Natural killer cell (primary cell): Measurements from ENCODE around the gene HERC6. TPM values are rescaled to one million over a fixed set of nuclear protein-coding genes. Genes with fewer than 3 reads are reported as not detected.
"Not testable (repeated sequence)": the region's sequence is repeated elsewhere in the genome, so short reads cannot be mapped to it uniquely, and the experiment has no call there.

Experiments used
- ATAC-seq, 3 donors: fragments of 150-1000 bp in 2 of 3; fragments of 200-7000 bp in 1 of 3; cut with Tn5 transposase; 1 replicate in 1 of 3; 2 replicates in 2 of 3; pipeline ENCODE4 v1.10.0; 2021; ENCODE audit warnings: mild to moderate bottlenecking in 2 of 3, moderate library complexity in 2 of 3
- DNase-seq, 2 donors: peaks; one replicate each; pipeline versions ENCODE4 v3.0.0 to v3.0.0-alpha.2; 2013 to 2021; ENCODE audit warnings: mixed read lengths in 1 of 2
- H3K27ac ChIP-seq: one replicate; pipeline ENCODE4 v1.5.1; 2013; ENCODE audit warnings: mild to moderate bottlenecking, low read length
- H3K27me3 ChIP-seq: one replicate; pipeline ENCODE4 v1.6.1; 2013; ENCODE audit warnings: low read length; ENCODE audit not compliant: control insufficient read depth, insufficient read depth
- H3K36me3 ChIP-seq: one replicate; pipeline ENCODE4 v1.6.1; 2013; ENCODE audit warnings: low read length; ENCODE audit not compliant: control insufficient read depth, insufficient read depth
- H3K4me1 ChIP-seq: one replicate; pipeline ENCODE4 v1.6.1; 2013; ENCODE audit warnings: low read length; ENCODE audit not compliant: control insufficient read depth, insufficient read depth
- H3K4me3 ChIP-seq: one replicate; pipeline ENCODE4 v1.5.1; 2013; ENCODE audit warnings: low read length
- H3K9me3 ChIP-seq: one replicate; pipeline ENCODE4 v1.6.1; 2013; ENCODE audit warnings: low read length; ENCODE audit not compliant: control insufficient read depth, insufficient read depth
- H3K27ac Mint-ChIP-seq, 2 donors: one replicate each; pipeline ENCODE4 v1.8.0; 2022; ENCODE audit warnings: mild to moderate bottlenecking in 2 of 2, mixed read lengths in 2 of 2, moderate library complexity in 1 of 2
- H3K27me3 Mint-ChIP-seq, 2 donors: one replicate each; pipeline ENCODE4 v1.8.0; 2022; ENCODE audit warnings: low read depth in 2 of 2, mixed read lengths in 2 of 2
- H3K36me3 Mint-ChIP-seq: one replicate; pipeline ENCODE4 v1.8.0; 2022; ENCODE audit warnings: mixed read lengths
- H3K4me1 Mint-ChIP-seq, 2 donors: one replicate each; pipeline ENCODE4 v1.8.0; 2022; ENCODE audit warnings: mixed read lengths in 2 of 2
- H3K4me3 Mint-ChIP-seq: one replicate; pipeline ENCODE4 v1.8.0; 2022; ENCODE audit warnings: mild to moderate bottlenecking, moderate library complexity, mixed read lengths
- H3K9me3 Mint-ChIP-seq, 2 donors: one replicate each; pipeline ENCODE4 v1.8.0; 2022; ENCODE audit warnings: mixed read lengths in 2 of 2
- WGBS: methylation state at CpG from one replicate; pipeline ENCODE4 v1.1.7; 2013; ENCODE audit warnings: missing lambda C conversion rate; ENCODE audit not compliant: insufficient coverage; 5-methylcytosine and 5-hydroxymethylcytosine counted together
- intact Hi-C: fragments of 100-400 bp; cut with micrococcal nuclease; formaldehyde crosslinking; loops from one replicate; pipeline ENCODE4 v1.14.2; 2022
- total RNA-seq, 4 donors: library from RNA; stranded (reverse); fragments of 120-200 nt in 1 of 4; gene quantifications; one replicate each; pipeline versions ENCODE4 v1.2.3 to v1.2.4, GENCODE V29; 2013 to 2022
- TF ChIP-seq, protein P1 (sequence below): fragments of 200-600 bp; IDR thresholded peaks from one replicate; pipeline ENCODE4 v1.8.0; 2022; ENCODE audit warnings: antibody characterized with exemption

The HERC6 gene
- total RNA-seq, 3 donors from 2014 or later (not counting 1 experiment from before 2014, with no cell fraction given): 8.3 to 18.0 (median 17.5) TPM

DNA sequence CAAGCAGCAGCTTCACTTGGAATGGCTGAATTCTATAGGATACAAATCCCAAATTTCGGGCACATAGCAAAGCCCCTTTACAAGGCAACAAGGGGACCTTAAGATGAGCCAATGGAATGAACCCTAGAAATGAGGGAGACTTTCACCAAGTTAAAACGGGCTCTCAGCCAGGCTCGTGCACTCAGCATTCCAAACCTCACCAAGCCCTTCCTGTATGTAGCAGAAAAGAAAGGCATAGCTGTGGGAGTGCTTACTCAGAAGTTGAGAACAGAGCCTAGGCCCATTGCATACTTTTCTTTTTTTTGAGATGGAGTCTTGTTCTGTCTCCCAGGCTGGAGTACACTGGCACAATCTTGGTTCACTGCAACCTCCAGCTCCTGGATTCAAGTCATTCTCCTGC, 67.5 kb downstream of the HERC6 start:
- peaks cover 0 to 6% of the 10 kb centered on the region in 2 donors for H3K4me1 Mint-ChIP-seq
- TF ChIP-seq, protein P1, sequence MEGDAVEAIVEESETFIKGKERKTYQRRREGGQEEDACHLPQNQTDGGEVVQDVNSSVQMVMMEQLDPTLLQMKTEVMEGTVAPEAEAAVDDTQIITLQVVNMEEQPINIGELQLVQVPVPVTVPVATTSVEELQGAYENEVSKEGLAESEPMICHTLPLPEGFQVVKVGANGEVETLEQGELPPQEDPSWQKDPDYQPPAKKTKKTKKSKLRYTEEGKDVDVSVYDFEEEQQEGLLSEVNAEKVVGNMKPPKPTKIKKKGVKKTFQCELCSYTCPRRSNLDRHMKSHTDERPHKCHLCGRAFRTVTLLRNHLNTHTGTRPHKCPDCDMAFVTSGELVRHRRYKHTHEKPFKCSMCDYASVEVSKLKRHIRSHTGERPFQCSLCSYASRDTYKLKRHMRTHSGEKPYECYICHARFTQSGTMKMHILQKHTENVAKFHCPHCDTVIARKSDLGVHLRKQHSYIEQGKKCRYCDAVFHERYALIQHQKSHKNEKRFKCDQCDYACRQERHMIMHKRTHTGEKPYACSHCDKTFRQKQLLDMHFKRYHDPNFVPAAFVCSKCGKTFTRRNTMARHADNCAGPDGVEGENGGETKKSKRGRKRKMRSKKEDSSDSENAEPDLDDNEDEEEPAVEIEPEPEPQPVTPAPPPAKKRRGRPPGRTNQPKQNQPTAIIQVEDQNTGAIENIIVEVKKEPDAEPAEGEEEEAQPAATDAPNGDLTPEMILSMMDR: no peak
- no peak overlapping the region for H3K27ac ChIP-seq
- H3K9me3 Mint-ChIP-seq: no peaks in the 10 kb centered on the region
- ATAC-seq (no peak), DNase-seq (no peak)
- peaks cover 9% of the 10 kb centered on the region for H3K36me3 ChIP-seq
- no peaks in the 10 kb centered on the region for H3K27me3 Mint-ChIP-seq
- H3K27ac Mint-ChIP-seq: no peak overlapping the region
- 94% methylated on average over 3 of the region's 3 CpGs for WGBS
- H3K36me3 Mint-ChIP-seq: no peaks in the 10 kb centered on the region
- no peaks in the 10 kb centered on the region for H3K27me3 ChIP-seq
- H3K4me3 ChIP-seq: no peak overlapping the region
- H3K9me3 ChIP-seq: no peaks in the 10 kb centered on the region
- intact Hi-C loops: no loop called here
- H3K4me1 ChIP-seq: no peaks in the 10 kb centered on the region
- no peak overlapping the region for H3K4me3 Mint-ChIP-seq

DNA sequence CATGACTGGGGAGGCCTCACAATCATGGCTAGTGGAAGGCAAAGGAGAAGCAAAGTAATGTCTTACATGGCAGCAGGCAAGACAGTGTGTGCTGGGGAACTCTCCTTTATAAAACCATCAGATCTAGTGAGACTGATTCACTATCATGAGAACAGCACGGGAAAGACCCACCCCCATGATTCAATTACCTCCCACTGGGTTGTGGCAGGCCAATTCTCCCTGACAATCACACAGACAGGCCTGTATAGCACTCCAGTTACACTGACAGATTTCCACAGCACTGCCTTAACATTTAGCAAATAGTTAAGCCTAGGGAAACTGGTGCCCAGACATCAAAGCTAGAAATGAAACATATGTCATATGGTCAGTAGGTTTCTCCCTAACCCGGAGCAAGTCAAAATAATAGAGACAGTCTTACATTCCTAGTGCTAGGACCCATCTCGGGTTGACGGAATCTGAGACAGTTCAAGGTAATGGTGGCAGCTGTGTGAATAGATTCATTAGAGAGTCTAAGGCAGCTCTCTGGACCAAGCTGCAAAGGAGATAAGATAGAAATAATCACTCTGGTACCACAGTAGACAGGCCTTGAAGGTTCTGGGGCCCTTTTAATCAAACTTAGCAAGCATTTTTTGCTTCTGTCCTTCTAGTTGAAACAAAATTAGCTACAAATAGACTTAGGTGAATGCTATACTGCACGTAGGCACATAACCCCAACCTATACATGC, 68.9 kb downstream of the HERC6 start:
- Histone ChIP-seq H3K9me3 (no peaks in the 10 kb centered on the region), H3K27ac (no peak overlapping the region), H3K36me3 (peaks cover 5% of the 10 kb centered on the region), H3K4me1 (no peaks in the 10 kb centered on the region), H3K4me3 (no peak overlapping the region), H3K27me3 (no peaks in the 10 kb centered on the region)
- WGBS: 93% methylated on average over 4 of the region's 5 CpGs
- intact Hi-C loops: no loop called here
- Mint-ChIP-seq H3K9me3 (no peaks in the 10 kb centered on the region), H3K36me3 (no peaks in the 10 kb centered on the region), H3K4me1 (peaks cover 0 to 6% of the 10 kb centered on the region in 2 donors), H3K27me3 (no peaks in the 10 kb centered on the region), H3K4me3 (no peak overlapping the region), H3K27ac (no peak overlapping the region)
- DNase-seq (no peak), ATAC-seq (no peak)
- TF ChIP-seq, protein P1: no peak

DNA sequence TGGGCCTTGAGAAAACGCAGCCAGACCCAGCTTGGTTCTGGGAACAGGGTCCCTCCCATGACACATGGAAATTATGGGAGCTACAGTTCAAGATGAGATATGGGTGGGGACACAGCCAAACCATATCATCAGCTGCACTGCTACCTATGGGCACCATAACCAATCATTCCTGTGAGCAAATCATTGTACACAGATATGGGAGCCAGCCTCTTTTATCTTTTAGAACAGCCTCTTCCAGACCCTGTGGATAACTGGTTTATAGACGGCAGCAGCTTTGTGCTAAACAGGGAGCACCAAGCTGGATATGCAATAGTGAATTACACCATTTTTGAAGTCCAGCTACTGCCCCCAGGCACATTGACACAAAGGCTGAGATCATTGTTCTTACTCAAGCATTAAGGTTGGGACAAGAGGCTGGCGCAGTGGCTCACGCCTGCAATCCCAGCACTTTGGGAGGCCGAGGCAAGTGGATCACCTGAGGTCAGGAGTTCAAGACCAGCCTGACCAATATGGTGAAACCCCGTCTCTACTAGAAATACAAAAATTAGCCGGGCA, 69.6 kb downstream of the HERC6 start:
- 91% methylated on average over 7 of the region's 7 CpGs for WGBS
- H3K4me3 ChIP-seq, H3K9me3 ChIP-seq, H3K36me3 Mint-ChIP-seq, H3K27me3 ChIP-seq, H3K4me3 Mint-ChIP-seq, DNase-seq, H3K27ac Mint-ChIP-seq, H3K4me1 ChIP-seq, intact Hi-C loops, H3K27me3 Mint-ChIP-seq, H3K9me3 Mint-ChIP-seq, ATAC-seq, H3K27ac ChIP-seq, H3K36me3 ChIP-seq, H3K4me1 Mint-ChIP-seq: not testable (repeated sequence)

DNA sequence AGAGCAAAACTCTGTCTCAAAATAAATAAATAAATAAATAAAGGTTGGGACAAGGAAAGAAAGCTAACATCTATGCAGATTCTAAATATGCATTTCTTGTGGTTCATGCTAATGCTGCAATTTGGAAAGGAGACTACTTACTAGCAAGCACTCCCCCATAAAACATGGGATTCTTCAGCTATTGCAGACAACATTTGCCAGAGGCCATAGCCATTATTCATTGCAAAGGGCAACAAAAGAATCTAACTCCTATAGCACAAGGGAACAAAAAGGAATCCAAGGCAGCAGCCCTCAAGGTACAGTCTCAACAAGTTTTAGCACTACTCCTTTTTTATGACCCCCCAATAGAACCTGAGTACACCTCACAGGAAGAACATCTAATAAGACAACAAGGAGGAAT, 70.2 kb downstream of the HERC6 start:
- no peaks in the 10 kb centered on the region for H3K4me1 ChIP-seq
- no peaks in the 10 kb centered on the region for H3K4me1 Mint-ChIP-seq
- H3K27ac ChIP-seq: no peak overlapping the region
- H3K27me3 Mint-ChIP-seq: no peaks in the 10 kb centered on the region
- no peaks in the 10 kb centered on the region for H3K36me3 ChIP-seq
- no peak for DNase-seq
- peaks cover 0 to 2% of the 10 kb centered on the region in 2 donors for H3K9me3 Mint-ChIP-seq
- H3K9me3 ChIP-seq: no peaks in the 10 kb centered on the region
- no peak for ATAC-seq
- intact Hi-C loops: no loop called here
- no peak overlapping the region for H3K4me3 ChIP-seq
- H3K36me3 Mint-ChIP-seq: no peaks in the 10 kb centered on the region
- TF ChIP-seq, protein P1: no peak
- H3K27ac Mint-ChIP-seq: no peak overlapping the region
- H3K27me3 ChIP-seq: no peaks in the 10 kb centered on the region
- no peak overlapping the region for H3K4me3 Mint-ChIP-seq
